Left renal cortex interstitium (tissue), 4 donors: ENCODE data around the gene GNG12. TPM values are rescaled to one million over a fixed set of nuclear protein-coding genes. Genes with fewer than 3 reads are reported as not detected.
"Not testable (repeated sequence)": the region's sequence is repeated elsewhere in the genome, so short reads cannot be mapped to it uniquely, and the experiment has no call there.

Source experiments
- DNase-seq, 4 donors: peaks; one replicate each; pipeline ENCODE4 v3.0.0-alpha.2; 2013; ENCODE audit warnings: low read depth in 4 of 4, low spot score in 2 of 4, missing footprints in 1 of 4
- polyA plus RNA-seq, 4 donors: library from polyadenylated mRNA; unstranded; fragments of 120-200 nt; gene quantifications; one replicate each; pipeline ENCODE4 v1.2.1, GENCODE V29; 2013; ENCODE audit not compliant: insufficient read length in 4 of 4

Gene GNG12
- polyA plus RNA-seq, 4 donors = 83.3 to 111 (median 106) TPM

DNA sequence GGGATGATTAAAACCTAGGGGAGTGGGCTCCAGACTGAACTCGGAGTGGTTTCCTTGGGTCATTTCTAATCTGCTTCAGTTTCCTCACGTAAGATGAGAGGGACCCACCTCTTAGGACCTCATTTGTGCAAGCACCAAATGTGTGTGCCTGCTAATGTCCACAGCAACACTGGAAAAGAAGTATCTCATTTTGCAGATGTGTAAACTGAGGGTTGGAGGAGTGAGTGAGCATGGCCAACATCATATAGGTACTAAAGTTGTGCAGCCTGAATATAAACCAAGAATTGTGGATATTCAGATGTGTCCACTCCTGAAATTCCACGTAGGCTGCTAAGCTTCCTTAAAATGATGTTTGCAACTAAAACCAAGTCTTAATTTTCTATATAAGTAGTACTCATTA, 96.5 kb downstream of the GNG12 start:
- no peak for DNase-seq

DNA sequence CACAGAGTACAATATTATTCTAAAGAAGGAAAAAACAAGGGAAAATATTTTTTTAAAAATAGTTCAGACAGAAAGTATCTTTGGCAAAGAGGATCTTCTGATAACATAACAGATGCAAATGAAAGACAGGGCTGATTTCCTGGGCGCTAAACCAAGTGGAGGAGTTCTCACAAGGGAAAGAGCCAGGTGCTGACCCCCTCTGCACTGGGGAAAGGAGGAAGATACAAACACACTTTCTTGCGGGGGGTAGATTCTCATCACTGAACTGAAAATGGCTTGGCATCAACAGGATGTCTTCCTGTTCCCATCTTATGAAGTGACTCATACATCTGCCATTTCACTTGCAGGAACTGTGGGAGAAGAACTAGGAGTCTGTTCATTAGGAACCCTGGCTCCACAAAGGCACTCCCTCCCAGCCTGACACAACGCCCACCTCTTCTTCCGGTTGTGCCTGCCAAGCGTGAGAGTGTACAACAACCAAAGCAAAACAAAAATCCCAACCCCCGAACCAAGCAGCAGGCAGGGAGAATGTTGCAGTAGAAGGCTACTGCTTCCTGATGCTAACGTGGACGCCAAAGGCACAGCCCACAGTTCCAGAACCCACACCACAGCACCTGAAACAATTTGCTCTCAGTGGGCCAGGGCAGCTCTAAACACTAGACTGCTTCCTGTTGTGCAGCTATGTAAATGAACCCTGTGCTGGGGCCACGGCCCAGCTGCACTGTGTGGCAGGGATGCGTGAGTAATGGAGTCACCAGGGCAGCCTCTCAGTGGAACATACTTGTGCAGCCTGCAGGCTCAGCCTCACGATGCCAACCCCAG, 97.2 kb downstream of the GNG12 start:
- DNase-seq = no peak

DNA sequence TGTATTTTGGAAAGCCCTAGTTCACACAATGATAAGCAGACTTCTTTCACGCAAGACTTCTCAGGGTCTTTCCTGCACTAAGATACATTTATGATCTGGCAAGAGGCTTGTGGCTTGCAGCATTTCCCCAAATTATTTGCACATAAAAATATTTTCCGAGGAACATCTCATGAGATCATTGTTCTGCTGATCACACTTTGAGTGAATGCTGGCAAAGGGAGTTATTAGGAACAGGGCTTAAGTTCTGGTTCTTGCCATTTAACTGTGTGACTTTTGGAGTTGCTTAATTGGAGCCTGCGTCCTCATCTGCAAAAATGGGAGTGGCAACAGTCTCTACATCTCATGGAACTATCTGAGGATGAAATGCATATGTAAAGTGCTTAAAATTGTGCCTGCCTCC, 98.1 kb downstream of the GNG12 start:
- no peak for DNase-seq

DNA sequence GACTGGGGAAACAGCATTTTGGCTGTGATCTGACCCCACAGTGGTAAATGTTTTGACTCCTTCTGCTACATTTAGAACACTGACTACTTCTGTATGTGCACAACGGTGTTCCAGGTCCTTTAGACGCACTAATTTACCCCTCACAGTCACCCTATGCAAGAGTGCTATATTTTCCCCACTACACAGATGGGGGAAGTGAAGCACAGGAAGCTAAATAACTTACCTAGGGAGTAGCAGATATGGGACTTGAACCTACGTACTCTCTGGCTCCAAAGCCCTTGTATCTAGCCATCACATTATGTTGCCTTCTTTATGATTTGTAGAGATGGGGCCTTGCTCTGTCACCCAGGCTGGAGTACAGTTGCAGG, 99.0 kb downstream of the GNG12 start:
- no peak for DNase-seq

DNA sequence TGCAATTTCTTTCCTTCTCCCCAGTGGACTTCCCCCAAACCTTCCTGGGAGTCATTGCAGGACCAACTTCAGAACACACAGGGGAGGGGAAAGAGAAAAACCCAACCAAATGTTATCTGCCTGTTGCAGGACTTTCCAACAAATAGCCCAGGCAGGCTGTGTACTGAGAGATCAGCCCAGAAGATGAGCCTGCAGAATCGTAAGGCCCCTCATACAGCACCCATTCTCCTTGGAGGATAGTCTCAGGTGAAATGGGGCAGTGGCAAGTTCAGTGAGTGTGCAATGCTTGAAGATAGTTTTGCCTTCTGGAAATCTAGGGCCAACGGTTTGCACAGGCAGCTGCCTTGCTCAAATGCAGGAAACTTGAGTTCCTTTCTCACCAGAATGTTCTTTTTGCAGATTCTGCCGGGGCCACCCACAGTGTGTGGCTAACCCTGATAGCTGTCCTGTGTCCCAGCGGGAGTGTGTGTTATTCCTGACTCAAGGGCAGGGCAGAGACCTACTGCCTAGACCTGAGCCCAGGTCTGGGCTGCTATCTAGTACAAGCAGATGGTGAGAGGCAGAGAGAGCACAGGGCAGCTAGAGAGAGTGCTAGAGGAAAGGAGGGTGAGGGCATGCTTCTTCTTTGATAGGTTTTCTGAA, 99.5 kb downstream of the GNG12 start:
- no peak for DNase-seq

DNA sequence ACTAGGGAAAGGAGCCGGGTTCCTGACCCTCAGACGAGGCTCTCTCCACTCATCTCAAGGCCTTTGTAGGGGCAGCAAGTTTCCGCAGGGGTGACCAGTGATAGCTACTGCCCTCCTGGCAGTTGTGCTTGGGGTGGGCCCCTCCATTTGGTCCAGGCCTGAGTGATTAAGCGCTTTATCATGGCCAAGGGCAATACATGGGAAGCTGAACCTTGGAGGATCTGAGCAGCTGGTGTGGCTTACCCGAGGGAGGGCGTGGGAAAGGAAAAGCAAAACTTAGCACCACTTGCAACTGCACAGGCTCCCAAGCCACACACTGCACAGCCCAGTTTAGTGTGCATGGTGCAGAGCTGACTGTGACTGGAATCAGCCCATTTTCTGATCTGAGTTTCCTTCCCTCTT, 100.5 kb downstream of the GNG12 start:
- DNase-seq = no peak

DNA sequence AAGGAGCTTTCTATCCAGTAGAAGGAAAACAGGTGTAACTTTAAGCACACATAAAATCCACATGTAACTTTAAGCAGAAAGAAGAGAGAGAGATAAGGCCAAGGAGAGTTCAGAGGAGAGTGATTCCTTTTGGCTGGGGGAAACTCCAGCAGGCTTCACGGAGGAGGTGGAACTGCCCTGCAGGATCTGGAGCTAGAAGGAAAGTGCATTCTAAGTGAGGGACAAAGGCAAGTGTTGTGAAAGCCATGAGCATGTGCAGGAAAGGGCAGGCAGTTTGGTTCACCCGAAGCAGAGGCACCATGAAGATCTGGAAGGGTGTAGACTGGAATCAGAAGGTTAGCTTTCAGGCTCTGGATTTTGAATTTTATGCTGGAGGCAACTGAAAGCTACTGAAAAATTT, 101.9 kb downstream of the GNG12 start:
- no peak for DNase-seq

DNA sequence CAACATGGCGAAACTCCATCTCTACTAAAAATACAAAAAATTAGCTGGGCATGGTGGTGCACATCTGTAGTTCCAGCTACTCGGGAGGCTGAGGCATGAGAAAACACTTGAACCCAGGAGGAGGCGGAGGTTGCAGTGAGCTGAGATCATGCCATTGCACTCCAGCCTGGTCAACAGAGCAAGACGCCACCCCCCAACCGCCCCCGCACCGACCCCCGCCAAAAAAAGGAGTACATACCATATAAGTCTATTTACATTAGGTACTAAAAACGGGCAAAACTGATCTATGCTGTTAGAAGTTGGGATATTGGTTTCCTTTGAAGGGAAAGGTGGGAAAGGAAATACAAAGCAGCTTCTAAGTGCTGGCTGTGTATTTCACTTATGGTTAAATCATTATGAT, 103.0 kb downstream of the GNG12 start:
- DNase-seq = not testable (repeated sequence)

DNA sequence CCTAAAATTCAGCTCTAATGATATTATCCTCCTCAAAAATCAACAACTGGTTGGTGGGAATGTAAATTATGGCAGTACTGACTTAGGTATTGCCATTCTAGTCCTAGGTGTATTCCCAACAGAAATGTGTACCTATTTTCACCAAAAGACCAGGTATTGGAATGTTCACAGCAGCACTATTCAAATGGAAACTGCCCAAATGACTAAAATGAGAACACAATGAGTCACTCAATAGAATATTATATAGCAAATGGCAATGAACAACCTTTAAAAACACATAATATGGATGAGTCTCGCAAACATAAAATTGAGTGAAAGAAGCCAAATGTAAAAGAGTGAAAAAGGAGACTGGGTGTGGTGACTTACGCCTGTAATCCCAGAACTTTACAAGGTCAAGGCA, 103.4 kb downstream of the GNG12 start:
- DNase-seq = no peak

DNA sequence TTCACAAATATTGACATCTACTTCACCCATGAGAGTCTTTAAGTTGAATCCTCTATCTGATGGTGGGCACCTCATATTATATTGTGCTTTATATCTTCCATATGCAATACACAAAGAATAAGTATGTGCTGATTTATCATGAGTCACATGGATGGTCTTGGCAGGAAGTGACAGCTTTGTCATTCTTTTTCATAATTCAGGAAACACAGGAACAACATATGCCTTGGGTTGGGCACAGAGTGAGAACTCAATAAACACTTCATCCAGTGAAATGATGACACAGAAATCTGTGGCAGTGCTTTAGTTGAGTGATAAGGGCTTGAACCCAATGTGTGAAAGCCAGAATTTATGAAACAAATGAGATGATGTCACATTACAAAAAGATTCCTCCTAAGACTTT, 107.0 kb downstream of the GNG12 start:
- no peak for DNase-seq

DNA sequence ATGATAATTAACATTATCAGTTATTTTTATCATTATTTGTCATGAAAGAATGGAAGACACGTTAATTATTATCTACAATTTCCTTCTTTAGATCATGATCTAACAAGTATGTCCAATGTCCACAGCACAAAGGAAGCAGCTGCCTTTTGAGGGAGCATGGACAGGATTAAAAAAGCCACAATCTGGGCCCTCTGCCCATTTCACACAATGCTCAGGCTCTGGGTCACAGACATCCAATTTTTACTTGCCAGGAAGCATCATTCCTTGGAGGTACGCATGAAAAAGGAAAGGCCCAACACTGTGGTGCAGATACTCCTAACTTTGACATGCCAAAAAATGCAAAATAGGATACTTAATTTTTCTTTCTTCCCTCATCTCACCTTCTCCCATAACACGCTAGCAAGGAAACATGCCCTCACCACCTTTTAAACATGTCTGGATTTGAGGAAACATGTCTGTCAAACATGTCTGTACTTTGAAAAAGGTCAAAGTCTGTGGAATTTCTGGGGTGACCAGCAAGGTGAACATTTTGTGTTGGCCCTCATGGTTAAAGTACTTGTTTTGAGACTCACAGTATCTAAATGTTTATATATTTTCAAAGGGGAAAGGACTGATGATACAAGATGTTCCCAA, 108.2 kb downstream of the GNG12 start:
- no peak for DNase-seq

DNA sequence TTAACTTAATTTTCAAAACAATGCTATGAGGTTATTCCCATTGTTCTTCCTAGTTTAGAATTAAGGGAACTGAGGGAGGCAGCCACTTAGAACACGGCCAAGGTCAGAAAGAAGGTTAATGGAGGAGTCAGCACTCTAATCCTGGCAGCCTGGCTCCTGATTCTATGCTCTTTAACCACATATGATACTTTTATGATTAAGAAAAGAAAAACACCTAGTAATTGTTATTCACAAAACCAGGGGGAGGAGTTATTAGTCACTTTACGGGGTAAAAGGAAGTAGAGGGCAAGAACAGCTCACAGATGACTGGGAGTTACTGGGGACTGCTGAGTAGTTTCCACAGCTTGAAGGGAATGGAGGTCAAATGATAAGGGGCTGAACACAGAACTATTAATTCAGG, 109.6 kb downstream of the GNG12 start:
- DNase-seq = no peak

DNA sequence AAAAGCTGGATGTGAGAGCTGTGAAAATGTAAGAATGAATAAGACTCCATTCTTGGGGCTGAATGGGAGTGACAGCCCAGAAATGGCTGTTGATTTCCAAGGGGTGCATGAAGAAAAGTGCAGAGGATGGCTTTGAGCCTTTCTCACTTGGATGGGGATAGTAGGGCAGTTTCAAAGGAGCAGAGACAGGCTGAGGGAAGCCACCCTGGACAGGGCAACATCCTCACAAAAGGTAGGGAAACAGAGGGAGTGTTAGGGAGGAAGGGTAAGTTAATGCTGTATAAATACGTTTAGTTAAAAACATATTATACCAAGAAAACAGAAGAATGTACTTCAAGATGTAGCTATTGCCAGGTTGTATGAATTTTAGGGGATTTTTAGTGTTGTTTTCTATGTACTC, 110.1 kb downstream of the GNG12 start:
- DNase-seq = no peak

DNA sequence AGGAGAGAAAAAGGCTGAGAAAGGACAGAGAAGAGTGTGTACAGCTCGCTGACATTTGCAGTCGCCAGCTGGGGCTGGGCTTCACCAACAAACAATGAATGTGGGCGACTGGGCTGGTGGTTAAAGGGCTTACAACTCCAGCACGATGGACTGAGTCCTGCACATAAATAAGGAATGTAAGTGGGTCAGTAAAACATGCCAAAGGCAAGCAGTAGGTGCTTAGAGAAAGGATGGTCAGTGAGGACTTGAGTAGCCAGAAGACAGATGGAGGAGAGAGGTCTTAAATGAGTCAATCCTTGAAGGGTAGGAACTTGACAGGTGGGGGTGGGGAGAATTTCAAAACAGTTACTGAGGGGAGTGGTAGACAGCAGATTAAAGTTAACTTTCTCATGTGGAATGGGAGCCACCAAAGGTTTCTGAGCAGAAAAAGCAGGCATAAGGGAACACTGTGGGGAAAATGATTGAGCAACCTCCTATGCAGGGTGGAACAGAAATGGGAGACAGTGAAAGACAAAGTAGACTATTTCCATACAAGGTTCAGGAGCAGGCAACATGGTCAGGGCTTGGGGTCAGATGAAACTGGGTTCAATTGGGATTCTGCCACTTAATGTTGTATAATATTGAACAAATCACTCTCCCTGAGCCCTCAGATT, 110.8 kb downstream of the GNG12 start:
- DNase-seq = no peak

DNA sequence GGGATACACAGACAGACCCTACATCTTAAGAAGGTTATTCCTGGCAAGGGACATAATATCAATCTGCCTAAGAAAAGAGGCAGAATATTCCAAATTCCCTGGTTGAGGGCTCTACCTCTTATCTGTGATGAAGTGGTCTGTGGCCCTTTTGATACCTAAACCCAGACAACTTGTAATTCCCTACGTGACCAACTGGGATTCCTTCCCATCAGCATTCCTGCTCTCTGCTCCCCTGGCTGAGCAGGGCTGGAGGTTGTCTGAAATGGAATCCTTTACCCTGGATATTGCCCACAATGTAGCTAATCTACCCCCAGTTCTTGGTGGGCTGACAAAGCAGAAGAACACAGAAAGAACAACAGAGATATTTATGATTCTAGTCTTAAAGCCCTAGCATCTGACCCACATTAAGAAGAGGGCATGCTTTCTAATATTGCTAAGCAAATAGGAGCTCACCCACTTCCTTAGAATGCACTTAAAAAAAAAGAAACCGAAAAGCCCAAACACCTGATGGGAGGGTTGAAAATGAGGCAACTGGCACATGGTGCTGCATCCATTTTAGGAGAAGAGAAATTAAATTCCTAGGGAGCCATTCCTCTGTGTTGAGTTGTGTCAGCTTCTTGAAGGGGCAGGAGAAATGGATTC, 111.5 kb downstream of the GNG12 start:
- DNase-seq = no peak

DNA sequence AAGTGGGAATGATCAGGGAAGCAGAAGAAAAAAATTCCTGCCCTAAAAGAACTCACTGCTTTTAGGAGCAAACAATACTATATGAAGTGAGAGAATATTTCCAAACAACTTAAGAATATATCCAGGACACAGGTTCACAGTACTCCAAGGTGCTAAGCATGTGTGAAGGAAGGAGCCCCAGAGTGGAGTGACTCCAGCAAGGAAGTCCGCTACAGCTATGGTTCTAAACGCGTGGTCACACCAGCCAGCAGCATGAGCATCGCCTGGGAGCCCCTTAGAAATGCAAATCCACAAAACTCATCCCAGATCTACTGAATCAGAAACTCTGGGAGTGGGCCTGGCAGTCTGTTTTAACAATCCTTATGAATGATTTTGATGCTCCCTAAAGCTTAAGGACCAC, 112.2 kb downstream of the GNG12 start:
- DNase-seq = no peak

DNA sequence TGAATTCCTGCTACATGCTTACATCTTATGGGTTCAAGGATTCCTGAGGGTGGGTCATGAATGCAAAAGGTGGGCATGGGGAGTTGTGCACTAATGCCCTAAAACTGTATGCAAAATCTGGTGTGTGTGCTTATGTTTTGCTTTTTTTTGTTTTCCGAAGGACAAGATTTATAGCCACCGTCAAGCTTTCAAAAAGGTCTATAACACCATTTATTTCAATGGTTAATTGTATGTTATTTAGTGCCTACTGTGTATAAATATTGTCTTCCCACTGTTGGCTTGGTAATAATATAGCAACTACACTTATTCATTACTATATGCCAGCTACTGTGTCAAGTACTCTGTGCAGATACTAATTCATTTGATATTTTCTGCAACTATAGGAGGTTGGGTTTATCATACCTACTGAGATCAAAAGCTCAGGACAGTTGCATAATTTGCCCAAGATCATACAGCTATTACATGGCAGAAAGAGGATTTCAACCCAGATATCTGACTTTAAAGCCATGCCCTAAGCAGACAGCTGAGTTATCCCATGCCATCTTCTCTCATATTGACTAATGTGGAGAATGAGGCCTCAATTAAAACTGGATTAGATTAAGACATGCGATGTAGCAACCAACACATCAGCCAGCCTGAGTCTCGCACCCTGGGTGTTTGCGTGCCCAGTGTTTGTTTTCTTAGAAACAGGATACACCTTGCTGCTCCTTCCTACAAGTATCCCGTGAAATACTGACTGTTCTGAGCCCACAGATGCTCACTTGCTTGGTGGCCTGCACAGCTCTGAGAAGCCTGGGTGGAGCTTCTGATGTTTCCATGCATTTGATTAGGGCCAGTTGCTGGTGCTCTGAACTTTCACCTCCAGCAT, 113.7 kb downstream of the GNG12 start:
- DNase-seq = no peak

DNA sequence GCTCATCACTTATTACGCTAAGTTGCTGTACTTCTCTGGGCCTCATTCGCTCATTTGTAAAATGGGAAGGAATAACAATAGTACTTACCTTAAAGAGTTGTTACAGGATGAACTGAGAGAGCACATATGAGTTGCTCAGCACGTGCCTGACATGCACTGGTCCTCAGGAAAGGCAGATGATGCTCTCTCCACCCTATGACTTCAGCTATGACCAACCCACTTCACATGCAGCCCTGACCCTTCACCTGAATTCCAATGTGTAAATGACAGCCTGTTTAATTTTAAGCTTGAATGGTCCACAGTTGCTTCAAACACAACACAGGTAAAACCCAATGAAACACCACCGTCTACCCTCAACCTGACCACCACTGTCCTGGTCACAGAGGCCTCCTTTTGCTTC, 115.4 kb downstream of the GNG12 start:
- DNase-seq = no peak

DNA sequence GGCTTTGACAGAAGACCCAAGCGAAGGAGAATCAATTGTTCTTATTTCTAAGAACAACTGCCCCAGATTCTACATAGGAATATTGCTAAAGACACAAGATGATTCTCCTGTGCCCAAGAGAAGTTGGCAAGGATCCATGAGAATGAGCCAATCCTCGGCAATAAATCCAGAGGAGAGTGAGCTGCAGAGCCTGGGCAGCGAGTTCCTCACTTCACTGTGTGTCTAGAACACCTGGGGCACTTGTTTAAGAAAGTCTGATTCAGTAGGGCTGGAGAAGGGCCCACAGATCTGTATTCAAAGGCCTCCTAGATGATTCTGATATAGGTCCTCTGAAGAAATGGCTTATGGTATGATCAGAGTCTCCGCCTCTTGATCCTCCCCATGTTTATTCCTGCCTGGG, 116.5 kb downstream of the GNG12 start:
- DNase-seq = no peak

DNA sequence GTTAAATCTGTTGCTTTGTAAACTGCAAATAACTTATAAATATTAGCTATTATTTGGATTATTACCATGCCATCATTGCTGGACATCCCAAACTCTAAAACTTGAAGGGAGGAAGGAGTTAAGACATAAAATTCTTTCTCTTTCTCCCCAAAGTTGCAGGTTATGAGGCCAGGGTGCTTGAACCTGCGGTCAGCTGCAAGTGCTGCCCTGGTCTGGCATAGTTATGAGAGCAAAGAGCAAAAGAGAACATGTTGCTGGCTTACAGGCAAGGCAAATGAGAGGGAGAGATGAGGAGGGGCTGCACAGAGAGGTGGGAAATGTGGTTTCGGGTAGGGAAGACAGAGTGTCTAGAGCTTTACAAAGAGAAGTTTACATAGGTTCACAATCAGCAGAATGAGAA, 117.4 kb downstream of the GNG12 start:
- DNase-seq = no peak
